ENCODE results near the gene ZRANB3. TPM values are rescaled to one million over a fixed set of nuclear protein-coding genes. Genes with fewer than 3 reads are reported as not detected.
"Not testable (repeated sequence)": the region's sequence is repeated elsewhere in the genome, so short reads cannot be mapped to it uniquely, and the experiment has no call there.

Gene ZRANB3
- total RNA-seq, 4 donors from 2014 or later = 2.8 to 6.9 (median 6.0) TPM

DNA sequence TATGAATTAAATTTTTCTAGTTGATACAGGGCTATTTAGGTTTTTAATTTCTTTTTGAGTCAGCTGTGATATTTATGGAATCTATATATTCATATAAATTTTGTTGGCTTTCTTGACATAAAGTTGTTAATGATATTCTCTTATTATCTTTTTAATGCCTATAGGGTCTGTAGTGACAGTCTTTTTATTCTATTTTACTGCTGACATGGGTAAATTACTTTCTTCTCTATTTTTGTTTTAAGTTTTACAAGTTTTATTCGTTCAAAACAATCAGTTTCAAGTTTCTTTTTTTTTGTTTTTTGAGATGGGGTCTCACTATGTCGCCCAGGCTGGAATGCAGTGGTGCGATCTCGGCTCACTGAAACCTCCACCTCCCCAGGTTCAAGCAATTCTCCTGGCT, 226.3 kb downstream of the ZRANB3 start:
- TF ChIP-seq EP300 (IDR thresholded peaks at IDR 0.05) (no peak), POLR2AphosphoS5 (IDR thresholded peaks at IDR 0.05) (no peak), POLR2A (IDR thresholded peaks at IDR 0.05) (no peak), CTCF (IDR thresholded peaks at IDR 0.05) (no peak)
- WGBS = 83% methylated on average over 4 of the region's 4 CpGs
- no peaks in the 10 kb centered on the region for H3K27me3 ChIP-seq

DNA sequence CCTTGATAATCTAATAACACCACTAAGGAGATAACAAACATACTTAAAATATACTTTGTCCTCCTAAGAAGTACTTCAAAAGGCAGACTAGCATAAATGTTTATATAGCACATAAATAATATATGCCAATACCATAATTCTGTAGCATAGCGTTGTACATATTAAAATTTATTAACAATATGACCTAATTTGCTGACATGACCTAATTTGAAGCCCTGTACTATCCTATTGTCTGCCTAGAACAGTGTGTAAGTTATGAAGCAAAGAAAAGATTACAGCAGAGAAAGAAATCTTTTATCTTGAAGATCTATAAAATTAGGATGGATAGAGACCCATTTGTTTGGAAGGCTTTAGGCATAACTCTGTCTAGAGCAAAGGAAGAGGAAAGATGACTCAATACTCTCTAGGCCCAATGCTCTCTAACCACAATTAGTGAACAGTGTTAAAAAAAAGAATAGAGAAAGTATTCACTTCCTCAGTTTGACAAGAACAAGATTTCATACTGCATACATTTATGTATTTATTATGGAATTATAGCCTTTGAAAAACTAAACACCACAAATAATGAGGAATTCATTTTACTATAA, 231.3 kb downstream of the ZRANB3 start:
- no peak for DNase-seq (ENCODE audit: low spot score in 2 of 2)
- no peak overlapping the region for H3K27ac ChIP-seq
- no peak overlapping the region for H3K4me3 ChIP-seq
- TF ChIP-seq CTCF (IDR thresholded peaks at IDR 0.05) (no peak), POLR2A (IDR thresholded peaks at IDR 0.05) (no peak), POLR2AphosphoS5 (IDR thresholded peaks at IDR 0.05) (no peak), EP300 (IDR thresholded peaks at IDR 0.05) (no peak)
- H3K27me3 ChIP-seq = no peaks in the 10 kb centered on the region
- 80% methylated on average over 1 of the region's 1 CpG for WGBS
- H3K9me3 ChIP-seq = peaks cover 12% of the 10 kb centered on the region
- no peaks in the 10 kb centered on the region for H3K4me1 ChIP-seq
- H3K36me3 ChIP-seq = peaks cover 8% of the 10 kb centered on the region

More for the DNA sequence above, 226.3 kb downstream of the ZRANB3 start:
- Histone ChIP-seq H3K27ac (no peak overlapping the region), H3K9me3 (peaks cover 6% of the 10 kb centered on the region), H3K4me1 (no peaks in the 10 kb centered on the region), H3K36me3 (no peaks in the 10 kb centered on the region), H3K4me3 (no peak overlapping the region)
- DNase-seq (ENCODE audit: low spot score in 2 of 2) = no peak

GRCh38 chr2:135299165-135299564, 231.9 kb downstream of the ZRANB3 start:
- Histone ChIP-seq H3K9me3 (peaks cover 12% of the 10 kb centered on the region), H3K4me1 (no peaks in the 10 kb centered on the region), H3K36me3 (peaks cover 8% of the 10 kb centered on the region), H3K27ac (no peak overlapping the region), H3K27me3 (no peaks in the 10 kb centered on the region), H3K4me3 (no peak overlapping the region)
- 81% methylated on average over 2 of the region's 2 CpGs for WGBS
- DNase-seq (ENCODE audit: low spot score in 2 of 2) = no peak
- TF ChIP-seq POLR2AphosphoS5 (IDR thresholded peaks at IDR 0.05) (no peak), CTCF (IDR thresholded peaks at IDR 0.05) (no peak), EP300 (IDR thresholded peaks at IDR 0.05) (no peak), POLR2A (IDR thresholded peaks at IDR 0.05) (no peak)

GRCh38 chr2:135287121-135287520, 243.9 kb downstream of the ZRANB3 start:
- H3K27ac ChIP-seq; H3K36me3 ChIP-seq; H3K27me3 ChIP-seq; H3K9me3 ChIP-seq; DNase-seq (ENCODE audit: low spot score in 2 of 2); H3K4me1 ChIP-seq; H3K4me3 ChIP-seq: not testable (repeated sequence)

DNA sequence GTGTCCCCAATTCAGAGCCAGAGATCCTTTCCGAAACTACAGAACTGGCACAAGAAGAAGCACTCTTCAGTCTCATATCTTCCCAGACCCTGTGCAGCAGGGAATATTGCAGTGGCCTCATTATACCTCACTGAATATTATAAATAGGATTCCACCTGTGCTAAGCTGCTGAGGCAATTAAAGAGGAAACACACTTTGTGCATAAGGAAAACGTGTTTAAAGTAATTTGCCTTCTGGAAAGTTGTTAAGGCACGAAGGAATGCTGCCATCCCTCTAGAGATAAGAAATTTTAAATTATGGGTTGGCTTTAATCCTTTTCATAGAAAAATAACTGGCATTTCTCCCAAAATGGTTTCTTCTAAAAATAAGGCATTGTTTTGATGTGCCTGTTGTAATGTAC, 245.6 kb downstream of the ZRANB3 start:
- TF ChIP-seq POLR2A (IDR thresholded peaks at IDR 0.05) (no peak), EP300 (IDR thresholded peaks at IDR 0.05) (no peak), POLR2AphosphoS5 (IDR thresholded peaks at IDR 0.05) (no peak), CTCF (IDR thresholded peaks at IDR 0.05) (no peak)
- H3K36me3 ChIP-seq = no peaks in the 10 kb centered on the region
- no peak overlapping the region for H3K4me3 ChIP-seq
- no peaks in the 10 kb centered on the region for H3K4me1 ChIP-seq
- WGBS = 74% methylated on average over 3 of the region's 3 CpGs
- no peaks in the 10 kb centered on the region for H3K9me3 ChIP-seq
- H3K27me3 ChIP-seq = no peaks in the 10 kb centered on the region
- no peak overlapping the region for H3K27ac ChIP-seq
- DNase-seq (ENCODE audit: low spot score in 2 of 2) = no peak

GRCh38 chr2:135281379-135281778, 249.6 kb downstream of the ZRANB3 start:
- no peak for DNase-seq (ENCODE audit: low spot score in 2 of 2)
- no peaks in the 10 kb centered on the region for H3K36me3 ChIP-seq
- WGBS = 95% methylated on average over 1 of the region's 1 CpG
- no peak overlapping the region for H3K27ac ChIP-seq
- H3K27me3 ChIP-seq = no peaks in the 10 kb centered on the region
- no peaks in the 10 kb centered on the region for H3K9me3 ChIP-seq
- no peaks in the 10 kb centered on the region for H3K4me1 ChIP-seq
- no peak for TF ChIP-seq EP300 (IDR thresholded peaks at IDR 0.05)
- TF ChIP-seq POLR2AphosphoS5 (IDR thresholded peaks at IDR 0.05) = no peak
- no peak for TF ChIP-seq CTCF (IDR thresholded peaks at IDR 0.05)
- TF ChIP-seq POLR2A (IDR thresholded peaks at IDR 0.05) = no peak
- H3K4me3 ChIP-seq = no peak overlapping the region

Measured in suprapubic skin (tissue), 4 donors.